ENCODE data around the gene JUNB.
A peak's percentile ranks its signal among the peaks of the same experiment; 100 is the strongest.

JUNB gene

DNA sequence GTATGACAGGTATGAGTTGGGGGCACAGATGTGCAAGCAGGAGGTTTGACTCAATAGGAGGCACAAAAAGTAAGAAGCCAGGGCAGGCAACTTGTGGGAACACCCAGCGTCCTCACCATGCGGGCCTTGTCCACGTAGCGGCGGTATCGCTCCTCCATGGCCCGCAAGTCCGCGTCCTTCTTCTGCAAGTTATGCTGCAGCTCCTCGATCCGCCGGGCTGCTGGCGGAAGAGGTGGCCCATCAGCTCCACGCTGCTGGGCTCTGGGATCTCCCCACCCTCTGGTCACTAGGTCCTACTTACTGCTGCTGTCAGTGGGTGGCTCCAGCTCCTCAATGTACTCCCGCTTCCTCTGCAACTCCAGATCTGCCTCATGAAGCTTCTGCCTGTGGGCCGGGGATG is 26.6 kb upstream of the JUNB start:
- TF ChIP-seq GATA2 (IDR thresholded peaks at IDR 0.05; ENCODE audit: low read depth, low read length) (no peak), GATA3 (IDR thresholded peaks at IDR 0.05; ENCODE audit: low read depth, low read length) (no peak)

DNA sequence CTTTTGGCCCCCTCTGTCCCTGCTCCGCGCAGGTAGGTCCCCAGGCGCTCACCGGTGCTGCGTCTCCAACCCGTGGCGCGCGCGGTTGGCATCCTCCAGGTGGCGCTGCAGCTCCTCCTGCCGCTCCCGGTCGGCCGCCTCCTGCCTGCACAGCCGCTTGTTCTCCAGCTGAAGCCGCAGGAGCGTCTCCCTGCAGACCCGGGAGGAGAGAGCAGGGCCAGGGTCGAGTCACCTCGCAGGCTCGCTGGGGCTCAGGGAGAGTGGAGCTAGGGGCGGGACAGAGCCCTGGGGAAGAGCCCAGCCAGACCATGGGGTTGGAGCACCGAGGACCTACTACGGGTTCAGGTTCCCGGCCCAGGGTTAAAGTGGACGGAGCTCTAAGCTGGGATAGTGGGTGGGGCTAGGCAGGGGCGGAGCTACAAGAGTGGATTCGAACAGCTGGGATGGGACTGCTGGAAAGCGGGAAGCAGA is 25.2 kb upstream of the JUNB start:
- TF ChIP-seq GATA2 (IDR thresholded peaks at IDR 0.05; ENCODE audit: low read depth, low read length) (no peak), GATA3 (IDR thresholded peaks at IDR 0.05; ENCODE audit: low read depth, low read length) (no peak)

DNA sequence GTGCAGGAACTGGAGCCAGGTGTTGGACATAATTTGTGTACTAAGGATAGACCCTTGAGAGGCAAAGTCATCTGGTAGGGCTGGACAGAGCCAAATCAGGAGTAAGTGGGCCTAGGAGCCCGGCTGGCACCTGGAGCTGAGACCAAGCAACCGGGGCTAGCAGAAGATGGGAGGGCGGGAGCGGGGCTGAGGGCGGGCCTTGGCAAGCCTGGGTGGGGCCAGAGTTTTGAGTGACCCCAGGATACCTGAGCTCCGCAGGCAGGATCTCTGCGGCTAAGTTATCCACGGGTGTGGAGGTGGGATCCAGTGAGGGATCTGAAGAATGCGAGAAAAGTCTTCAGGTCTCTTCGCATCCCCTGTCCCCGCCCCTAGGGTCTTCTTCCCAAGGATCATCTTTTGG is 24.1 kb upstream of the JUNB start:
- TF ChIP-seq GATA2 (IDR thresholded peaks at IDR 0.05; ENCODE audit: low read depth, low read length) (no peak), GATA3 (IDR thresholded peaks at IDR 0.05; ENCODE audit: low read depth, low read length) (no peak)

DNA sequence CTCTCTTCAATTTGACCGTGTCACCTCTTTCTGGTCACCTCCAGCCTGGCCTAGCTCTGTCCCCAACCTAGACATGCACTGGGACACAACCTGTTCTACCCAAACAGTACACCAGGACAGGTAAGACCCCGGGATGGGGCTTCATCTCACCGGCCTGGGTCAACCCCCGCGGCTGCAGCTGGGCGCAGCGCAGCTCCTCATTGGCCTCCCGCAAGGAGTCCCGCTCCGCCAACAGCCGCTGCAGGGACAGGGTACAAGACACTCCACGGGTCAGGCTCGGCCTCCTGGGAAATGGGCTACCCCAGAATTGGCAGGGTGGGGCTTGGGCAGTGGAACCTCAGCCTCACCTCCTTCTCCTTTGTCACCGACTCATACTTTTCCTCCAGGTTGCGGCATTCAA is 23.6 kb upstream of the JUNB start:
- TF ChIP-seq GATA3 (IDR thresholded peaks at IDR 0.05; ENCODE audit: low read depth, low read length) (no peak), GATA2 (IDR thresholded peaks at IDR 0.05; ENCODE audit: low read depth, low read length) (no peak)

DNA sequence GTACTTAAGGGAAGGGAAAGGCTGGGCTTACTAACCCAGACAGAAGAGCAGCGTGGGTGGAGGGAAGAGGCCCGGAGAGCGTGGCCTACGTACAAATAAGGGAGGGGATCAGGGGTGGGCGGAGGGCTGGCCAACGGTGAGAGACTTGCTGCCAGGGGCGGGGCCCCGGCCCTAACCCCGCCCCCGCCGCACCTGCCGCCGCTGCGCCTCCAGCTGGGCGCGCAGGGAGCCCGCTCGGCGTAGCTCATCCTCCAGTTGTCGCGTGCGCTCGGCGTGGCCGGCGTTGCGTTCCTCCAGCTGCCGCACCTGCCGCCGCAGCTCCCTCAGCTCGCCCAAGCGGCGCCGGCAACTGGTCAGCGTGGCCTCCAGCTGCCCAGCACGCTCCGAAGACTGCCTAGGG is 21.6 kb upstream of the JUNB start:
- TF ChIP-seq GATA2 (IDR thresholded peaks at IDR 0.05; ENCODE audit: low read depth, low read length) = no peak

DNA sequence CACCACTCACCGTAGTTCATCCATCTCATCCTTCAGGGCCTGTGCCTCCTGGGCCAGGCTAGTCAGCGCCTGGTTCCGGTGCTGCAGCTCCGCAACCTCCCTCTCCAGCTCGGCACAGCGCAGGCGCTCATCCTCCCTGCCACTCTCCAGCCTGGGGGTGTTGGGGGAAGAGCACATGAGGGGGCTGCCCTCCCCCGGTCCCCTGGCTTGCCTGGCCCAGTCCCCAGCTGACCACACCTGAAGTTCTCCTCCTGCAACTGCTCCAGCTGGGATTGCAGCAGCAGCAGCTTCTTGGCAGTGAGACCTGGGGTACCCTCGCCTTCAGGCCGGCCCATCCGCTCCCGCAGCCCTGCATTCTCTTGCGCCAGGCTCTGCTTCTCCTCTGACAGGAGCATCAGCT is 20.4 kb upstream of the JUNB start:
- TF ChIP-seq GATA3 (IDR thresholded peaks at IDR 0.05; ENCODE audit: low read depth, low read length) (no peak), GATA2 (IDR thresholded peaks at IDR 0.05; ENCODE audit: low read depth, low read length) (no peak)

DNA sequence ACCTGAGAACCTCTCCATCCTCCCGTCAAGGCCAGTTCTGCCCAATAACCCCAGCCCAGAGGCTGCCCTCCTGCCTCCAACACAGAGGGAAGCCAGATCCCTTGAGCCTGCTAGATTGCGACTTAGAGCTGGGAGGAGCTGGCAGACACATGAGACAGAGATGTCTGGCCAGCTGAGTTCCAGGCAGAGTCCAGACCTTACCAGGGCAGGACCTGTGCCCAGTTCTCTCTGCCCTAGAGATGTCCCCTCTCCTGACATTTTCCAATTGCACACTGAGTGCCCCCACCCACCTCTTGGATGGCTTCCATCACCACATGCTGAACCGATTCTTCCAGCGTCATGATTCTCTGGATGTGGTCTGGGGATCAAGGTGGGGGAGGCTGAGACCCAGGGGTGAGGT is 19.0 kb upstream of the JUNB start:
- TF ChIP-seq GATA2 (IDR thresholded peaks at IDR 0.05; ENCODE audit: low read depth, low read length) (no peak), GATA3 (IDR thresholded peaks at IDR 0.05; ENCODE audit: low read depth, low read length) (no peak)

DNA sequence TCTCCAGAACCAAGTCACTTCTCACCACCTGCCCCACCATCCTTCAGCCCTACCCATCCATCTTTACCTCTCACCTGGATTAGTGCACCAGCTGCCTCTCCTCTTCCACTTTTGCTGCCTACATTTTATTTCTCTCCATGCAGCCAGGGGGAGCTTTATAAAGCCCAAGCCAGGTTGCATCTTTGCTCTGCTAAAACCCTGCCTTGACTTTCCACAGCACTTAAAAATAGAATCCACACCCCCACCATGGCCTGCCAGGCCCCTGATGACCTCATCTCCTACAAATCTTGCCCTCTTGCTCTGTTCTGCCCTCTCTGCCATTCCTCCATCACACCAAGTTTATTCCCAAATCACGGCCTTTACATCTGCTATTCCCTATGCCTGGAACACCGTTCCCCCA is 17.7 kb upstream of the JUNB start:
- TF ChIP-seq GATA2 (IDR thresholded peaks at IDR 0.05; ENCODE audit: low read depth, low read length) (no peak), GATA3 (IDR thresholded peaks at IDR 0.05; ENCODE audit: low read depth, low read length) (no peak)

DNA sequence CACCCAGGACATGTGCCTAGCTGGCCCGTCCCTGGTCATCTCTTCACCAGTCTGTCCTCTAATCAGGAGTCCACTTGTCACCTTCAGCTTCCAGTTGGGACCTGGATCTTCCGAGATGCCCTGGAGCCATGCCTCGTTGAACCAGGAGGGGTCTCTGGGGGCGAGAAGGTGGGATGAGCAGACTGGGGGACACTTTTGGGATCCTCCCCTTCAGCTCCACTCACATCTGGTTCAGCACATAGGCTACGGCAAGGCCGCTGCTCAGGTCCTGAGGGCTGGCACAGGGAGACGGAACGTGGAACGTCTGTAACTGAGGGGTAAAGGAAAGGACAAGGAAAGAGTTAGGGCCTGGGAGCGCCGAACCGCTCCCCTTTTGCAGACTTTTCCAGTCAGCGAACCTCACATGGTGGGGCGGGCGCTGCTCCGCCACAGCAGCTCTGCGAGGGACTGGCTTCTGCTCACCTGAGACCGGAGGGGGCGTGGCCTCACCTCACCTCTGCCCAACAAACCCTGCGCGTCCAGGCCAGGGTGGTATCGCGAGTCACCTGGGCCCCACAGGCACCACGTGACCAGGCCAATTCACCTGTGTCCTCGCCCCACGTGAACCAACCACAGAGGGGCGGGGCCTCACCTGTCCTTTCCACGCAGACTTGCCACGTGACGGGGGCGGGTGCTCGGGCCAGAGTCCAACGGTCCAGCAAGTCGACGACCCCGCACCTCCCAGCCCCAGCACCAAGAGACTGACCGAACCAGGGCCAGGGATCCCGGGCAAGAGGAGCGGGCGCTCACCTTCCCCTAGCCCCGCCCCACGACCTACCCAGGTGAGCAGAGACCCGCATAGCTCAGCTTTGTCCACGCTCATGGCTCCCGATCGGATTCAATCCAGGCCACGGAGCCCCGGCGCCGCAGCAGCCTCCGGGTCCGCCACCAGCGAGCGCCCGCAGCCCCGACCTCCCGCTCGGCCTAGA is 16.4 kb upstream of the JUNB start, which contains the start of gene HOOK2:
HOOK2 (minus strand) TSS at position 965 of the 968 bp plus-strand sequence; CDS start at position 862, 103 bp downstream.
- no peak for TF ChIP-seq GATA2 (IDR thresholded peaks at IDR 0.05; ENCODE audit: low read depth, low read length)
- TF ChIP-seq GATA3 (IDR thresholded peaks at IDR 0.05; ENCODE audit: low read depth, low read length) = no peak

DNA sequence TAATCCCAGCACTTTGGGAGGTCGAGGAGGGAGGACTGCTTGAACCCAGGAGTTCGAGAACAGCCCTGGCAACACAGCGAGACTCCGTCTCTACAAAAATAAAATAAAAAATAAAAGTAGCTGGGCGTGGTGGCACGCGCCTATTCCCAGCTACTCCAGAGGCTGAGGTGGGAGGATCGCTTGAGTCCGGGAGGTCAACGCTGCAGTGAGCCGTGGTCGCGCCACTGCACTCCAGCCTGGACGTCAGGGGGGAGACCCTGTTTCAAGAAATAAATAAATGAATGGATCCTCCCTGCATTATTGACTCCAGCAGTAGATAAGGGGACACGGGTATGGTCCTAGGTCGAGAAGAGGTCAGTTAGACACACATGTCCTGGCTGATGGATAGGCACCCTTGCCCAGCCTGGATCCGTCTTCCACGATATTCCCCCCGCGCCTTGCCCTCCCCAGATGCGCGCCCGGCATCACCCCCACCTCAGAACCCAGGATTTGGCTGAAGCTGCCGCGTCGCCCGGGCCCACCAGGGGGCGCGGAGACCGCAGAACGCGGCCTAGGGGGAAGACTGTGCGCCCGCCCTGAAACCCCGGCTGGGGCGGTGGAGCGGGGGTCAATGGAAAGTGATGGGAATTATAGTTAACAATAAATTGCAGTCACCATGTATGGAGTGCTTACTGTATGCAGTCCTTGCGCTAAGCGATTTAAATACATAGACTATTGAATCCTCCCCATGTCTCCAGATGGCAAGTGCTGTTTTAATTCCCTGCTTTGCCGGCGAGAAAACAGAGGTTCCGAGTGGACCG is 13.9 kb upstream of the JUNB start:
- TF ChIP-seq GATA3 (IDR thresholded peaks at IDR 0.05; ENCODE audit: low read depth, low read length) (no peak), GATA2 (IDR thresholded peaks at IDR 0.05; ENCODE audit: low read depth, low read length) (no peak)

DNA sequence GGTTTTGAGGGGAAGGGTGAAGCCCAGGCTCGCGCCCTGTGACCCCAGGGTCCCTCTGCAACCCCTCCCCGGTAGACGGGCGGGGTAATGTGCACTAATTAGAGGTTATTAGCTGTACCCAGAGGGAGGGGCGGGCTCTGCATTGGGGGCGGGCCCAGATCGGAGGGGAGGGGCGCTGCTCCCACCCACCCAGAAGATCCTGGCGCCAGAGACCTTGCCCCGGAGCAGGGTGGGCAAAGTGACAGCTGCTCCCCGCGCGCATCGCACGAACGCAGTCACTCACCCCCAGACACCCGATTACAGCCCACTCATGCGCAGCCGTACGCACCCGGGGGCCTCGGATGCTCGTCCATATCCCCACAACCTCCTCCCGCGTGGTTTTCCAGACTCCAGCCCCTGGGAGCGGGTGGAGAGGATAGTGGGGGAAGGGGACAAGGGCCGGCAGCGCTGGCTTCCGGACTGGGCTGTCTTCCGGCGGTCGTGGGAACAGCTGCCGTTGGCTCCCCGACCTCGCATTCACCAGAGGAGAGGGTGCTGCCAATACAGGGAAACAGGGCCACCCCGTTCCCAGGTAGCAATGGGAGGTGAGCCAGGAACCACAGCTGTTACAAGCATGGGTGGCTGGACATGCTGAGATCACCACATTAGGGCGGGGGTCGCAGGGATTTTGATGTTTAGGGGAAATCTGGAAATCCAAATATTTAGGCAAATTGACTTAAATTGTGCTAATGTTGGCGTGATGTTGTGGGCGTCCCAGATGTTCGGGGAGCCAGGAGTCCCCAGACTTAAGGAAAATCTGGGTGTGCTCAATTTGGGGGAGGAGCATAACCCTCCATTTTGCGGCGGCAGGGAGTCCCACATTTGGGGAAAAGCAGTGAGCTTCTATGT is 13.0 kb upstream of the JUNB start:
- TF ChIP-seq GATA3 (IDR thresholded peaks at IDR 0.05; ENCODE audit: low read depth, low read length) (no peak), GATA2 (IDR thresholded peaks at IDR 0.05; ENCODE audit: low read depth, low read length) (0 out of 2 replicates have a peak, but pooled peaks have one; percentile 12)

DNA sequence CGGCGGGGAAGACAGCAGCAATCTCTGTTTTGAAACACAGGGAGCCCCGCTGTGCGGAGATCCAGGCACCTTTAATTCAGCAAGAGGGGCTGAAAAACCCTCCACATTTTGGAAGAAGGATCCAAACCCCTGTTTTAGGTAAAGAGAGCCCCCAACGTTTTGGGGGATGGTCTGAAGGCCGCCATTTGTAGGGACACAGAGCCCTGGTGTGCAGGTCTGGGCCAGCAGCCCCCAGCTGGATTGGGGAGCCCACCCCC is 12.5 kb upstream of the JUNB start:
- TF ChIP-seq GATA2 (IDR thresholded peaks at IDR 0.05; ENCODE audit: low read depth, low read length) (no peak), GATA3 (IDR thresholded peaks at IDR 0.05; ENCODE audit: low read depth, low read length) (no peak)

DNA sequence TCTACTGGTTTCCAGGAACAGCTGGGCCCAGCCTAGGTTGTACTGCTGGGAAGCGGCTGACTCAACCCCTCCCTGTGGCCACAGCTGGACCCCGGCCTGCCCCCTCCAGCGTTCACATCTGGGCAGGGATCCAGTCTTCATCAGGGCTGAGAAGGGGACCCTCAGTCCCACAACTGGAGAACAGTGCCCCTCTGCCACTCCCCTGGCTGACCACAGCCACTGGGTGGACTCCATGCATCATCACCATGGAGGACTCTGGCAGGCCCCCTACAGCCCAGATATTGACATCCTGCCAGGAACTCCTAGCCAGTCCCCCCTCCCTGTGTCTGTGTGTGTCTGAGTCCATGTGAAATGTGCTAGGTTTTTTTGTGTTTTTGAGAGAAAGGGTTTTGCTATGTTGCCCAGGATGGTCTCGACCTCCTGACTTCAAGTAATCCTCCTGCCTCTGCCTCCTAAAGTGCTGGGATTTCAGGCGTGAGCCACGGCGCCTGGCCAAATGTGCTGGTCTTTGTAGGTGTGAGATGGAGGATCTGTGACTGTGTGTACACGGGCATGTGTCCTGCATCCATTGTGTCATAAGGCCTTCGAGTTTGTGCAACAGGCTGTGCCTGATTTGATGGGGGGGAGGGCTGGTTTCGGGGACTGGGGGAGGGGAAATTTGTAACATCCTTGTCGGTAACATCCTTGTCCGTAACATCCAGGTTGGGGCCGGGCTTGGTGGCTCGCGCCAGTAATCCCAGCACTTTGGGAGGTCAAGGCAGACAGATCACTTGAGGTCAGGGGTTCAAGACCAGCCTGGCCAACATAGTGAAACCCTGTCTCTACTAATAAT is 11.9 kb upstream of the JUNB start:
- no peak for TF ChIP-seq GATA3 (IDR thresholded peaks at IDR 0.05; ENCODE audit: low read depth, low read length)
- no peak for TF ChIP-seq GATA2 (IDR thresholded peaks at IDR 0.05; ENCODE audit: low read depth, low read length)

All from SH-SY5Y (cell line).